GM23338 (cell line): ENCODE measurements around the gene CD164. TPM values are rescaled to one million over a fixed set of nuclear protein-coding genes. Genes with fewer than 3 reads are reported as not detected.

Source experiments
- ATAC-seq: fragments of 200-7000 bp; cut with Tn5 transposase; 3 replicates; pipeline ENCODE4 v1.9.1; 2020
- DNase-seq: peaks from one replicate; pipeline ENCODE4 v3.0.0-alpha.2; 2015; ENCODE audit warnings: low spot score
- H2AFZ ChIP-seq: fragments of 200-600 bp; sonication (generic); 2 replicates; pipeline ENCODE4 v1.8.0; 2016; ENCODE audit warnings: antibody characterized with exemption, mild to moderate bottlenecking, moderate library complexity
- H3F3A ChIP-seq: fragments of 200-600 bp; sonication (generic); replicated peaks from 2 replicates; pipeline ENCODE4 v1.8.0; 2017; ENCODE audit warnings: antibody characterized with exemption, mixed run types, low read depth
- H3K27ac ChIP-seq: fragments of 200-600 bp; sonication (generic); 2 replicates; pipeline ENCODE4 v1.6.1; 2016; ENCODE audit warnings: low read depth
- H3K27me3 ChIP-seq: fragments of 200-600 bp; sonication (generic); 2 replicates; pipeline ENCODE4 v1.8.0; 2016; ENCODE audit warnings: mild to moderate bottlenecking, mixed run types, moderate library complexity; ENCODE audit not compliant: insufficient read depth
- H3K36me3 ChIP-seq: fragments of 200-600 bp; sonication (generic); 2 replicates; pipeline ENCODE4 v1.8.0; 2016; ENCODE audit warnings: mild to moderate bottlenecking; ENCODE audit not compliant: insufficient read depth
- H3K4me1 ChIP-seq: fragments of 200-600 bp; sonication (generic); 2 replicates; pipeline ENCODE4 v1.8.0; 2016; ENCODE audit warnings: mild to moderate bottlenecking, moderate library complexity; ENCODE audit not compliant: insufficient read depth
- H3K4me2 ChIP-seq: fragments of 200-600 bp; sonication (generic); 2 replicates; pipeline ENCODE4 v1.7.1; 2017; ENCODE audit warnings: mixed run types
- H3K4me3 ChIP-seq: fragments of 200-600 bp; sonication (generic); 2 replicates; pipeline ENCODE4 v1.6.1; 2016; ENCODE audit warnings: mixed run types
- H3K79me2 ChIP-seq: fragments of 200-600 bp; sonication (generic); replicated peaks from 2 replicates; pipeline ENCODE4 v1.8.0; 2017; ENCODE audit warnings: mild to moderate bottlenecking; ENCODE audit not compliant: insufficient read depth
- H3K9me2 ChIP-seq: fragments of 200-600 bp; sonication (generic); 2 replicates; pipeline ENCODE4 v1.8.0; 2017; ENCODE audit not compliant: insufficient read depth
- H4K20me1 ChIP-seq: fragments of 200-600 bp; sonication (generic); replicated peaks from 2 replicates; pipeline ENCODE4 v1.8.0; 2017; ENCODE audit warnings: mild to moderate bottlenecking; ENCODE audit not compliant: insufficient read depth
- H3K27ac Mint-ChIP-seq: 2 replicates; pipeline ENCODE4 v1.8.0; 2020; ENCODE audit warnings: inconsistent platforms, mild to moderate bottlenecking, moderate library complexity, mixed read lengths
- H3K27me3 Mint-ChIP-seq: 3 replicates; pipeline ENCODE4 v1.8.0; 2022; ENCODE audit warnings: low read depth, mild to moderate bottlenecking, moderate library complexity, mixed read lengths, inconsistent platforms; ENCODE audit not compliant: insufficient read depth, poor library complexity
- H3K36me3 Mint-ChIP-seq: 3 replicates; pipeline ENCODE4 v1.8.0; 2021; ENCODE audit warnings: low read depth, mild to moderate bottlenecking, inconsistent platforms, moderate library complexity, mixed read lengths
- H3K4me1 Mint-ChIP-seq: 3 replicates; pipeline ENCODE4 v1.8.0; 2020; ENCODE audit warnings: mild to moderate bottlenecking, inconsistent platforms, mixed read lengths
- H3K4me3 Mint-ChIP-seq: 3 replicates; pipeline ENCODE4 v1.8.0; 2021; ENCODE audit warnings: moderate library complexity, mild to moderate bottlenecking, inconsistent platforms, mixed read lengths
- H3K9me3 Mint-ChIP-seq: 3 replicates; pipeline ENCODE4 v1.8.0; 2020; ENCODE audit warnings: moderate library complexity, mild to moderate bottlenecking, inconsistent platforms, mixed read lengths
- CREB1 ChIP-seq: fragments of 250-450 bp; sonication (Bioruptor Pico); IDR thresholded peaks from 2 replicates; pipeline ENCODE4 v1.5.0; 2020; ENCODE audit warnings: low read depth, mild to moderate bottlenecking, moderate library complexity
- EZH2 ChIP-seq: fragments of 200-600 bp; sonication (generic); IDR thresholded peaks from one replicate; pipeline ENCODE4 v1.8.0; 2017; ENCODE audit warnings: antibody characterized with exemption, mild to moderate bottlenecking, low read depth; ENCODE audit not compliant: unreplicated experiment
- JUNB ChIP-seq: IDR thresholded peaks from one replicate; pipeline ENCODE4 v1.6.1; 2016; ENCODE audit warnings: antibody characterized with exemption; ENCODE audit not compliant: unreplicated experiment
- NANOG ChIP-seq: IDR thresholded peaks from 2 replicates; pipeline ENCODE4 v1.6.1; 2016; ENCODE audit warnings: antibody characterized with exemption, borderline replicate concordance
- REST ChIP-seq: IDR thresholded peaks from one replicate; pipeline ENCODE4 v1.6.1; 2018; ENCODE audit warnings: antibody characterized with exemption; ENCODE audit not compliant: unreplicated experiment
- ZNF114 ChIP-seq: fragments of 250-450 bp; sonication (Bioruptor Pico); IDR thresholded peaks from 2 replicates; pipeline ENCODE4 v1.5.0; 2020; ENCODE audit warnings: mild to moderate bottlenecking, moderate library complexity
- ZNF462 ChIP-seq: fragments of 250-450 bp; sonication (Bioruptor Pico); IDR thresholded peaks from 2 replicates; pipeline ENCODE4 v1.5.0; 2020; ENCODE audit warnings: mild to moderate bottlenecking, moderate library complexity
- polyA plus RNA-seq: library from polyadenylated mRNA; unstranded; fragments of >200 nt; fragmentation: Nextera tagmentation; extraction: Ambion mirVana; gene quantifications from 2 replicates; pipeline ENCODE4 v1.2.1, GENCODE V29; 2016
- total RNA-seq: library from RNA; depleted of rRNA; stranded (reverse); fragments of >200 nt; shearing (Covaris generic); gene quantifications from 2 replicates; pipeline ENCODE4 v1.2.3, GENCODE V29; 2014
- TF ChIP-seq, protein P1 (sequence below): IDR thresholded peaks from 2 replicates; pipeline ENCODE4 v1.6.1; 2016; ENCODE audit warnings: antibody characterized with exemption

CD164 gene
- total and polyA plus RNA-seq, 2 experiments from 2014 or later = 81.0 to 83.8 TPM

- Histone ChIP-seq H2AFZ (no peak overlapping the region), H3K4me2 (no peak overlapping the region), H3K27ac (no peak overlapping the region), H4K20me1 (peaks cover 8% of the 10 kb centered on the region; the same call in 1 of the 2 replicates), H3K9me2 (no peaks in the 10 kb centered on the region), H3K4me1 (no peaks in the 10 kb centered on the region), H3K4me3 (no peak overlapping the region), H3K27me3 (no peaks in the 10 kb centered on the region), H3K36me3 (peaks cover 38% of the 10 kb centered on the region), H3F3A (no peaks in the 10 kb centered on the region), H3K79me2 (peaks cover 10% of the 10 kb centered on the region; the same call in 1 of the 2 replicates)
- no peaks in the 10 kb centered on the region for H3K4me1 Mint-ChIP-seq
- no peak for ATAC-seq
- DNase-seq = no peak
- H3K4me3 Mint-ChIP-seq = no peak overlapping the region
- H3K27me3 Mint-ChIP-seq = peaks cover 3% of the 10 kb centered on the region
- H3K9me3 Mint-ChIP-seq = no peaks in the 10 kb centered on the region
- no peak overlapping the region for H3K27ac Mint-ChIP-seq
- TF ChIP-seq NANOG (no peak), ZNF462 (CRISPR knock-in tag) (no peak), CREB1 (CRISPR knock-in tag) (no peak), ZNF114 (CRISPR knock-in tag) (no peak), REST (no peak), JUNB (no peak), EZH2 (no peak)
- TF ChIP-seq, protein P1, sequence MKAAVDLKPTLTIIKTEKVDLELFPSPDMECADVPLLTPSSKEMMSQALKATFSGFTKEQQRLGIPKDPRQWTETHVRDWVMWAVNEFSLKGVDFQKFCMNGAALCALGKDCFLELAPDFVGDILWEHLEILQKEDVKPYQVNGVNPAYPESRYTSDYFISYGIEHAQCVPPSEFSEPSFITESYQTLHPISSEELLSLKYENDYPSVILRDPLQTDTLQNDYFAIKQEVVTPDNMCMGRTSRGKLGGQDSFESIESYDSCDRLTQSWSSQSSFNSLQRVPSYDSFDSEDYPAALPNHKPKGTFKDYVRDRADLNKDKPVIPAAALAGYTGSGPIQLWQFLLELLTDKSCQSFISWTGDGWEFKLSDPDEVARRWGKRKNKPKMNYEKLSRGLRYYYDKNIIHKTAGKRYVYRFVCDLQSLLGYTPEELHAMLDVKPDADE = no peak
- H3K36me3 Mint-ChIP-seq = peaks cover 68% of the 10 kb centered on the region
These were observed 11.5 kb downstream of the CD164 start for GRCh38 chr6:109370792-109371191.
